Hepatocyte (in vitro differentiated cells): ENCODE results near the gene BLOC1S5. TPM values are rescaled to one million over a fixed set of nuclear protein-coding genes. Genes with fewer than 3 reads are reported as not detected.

Source experiments
- DNase-seq: peaks from one replicate; pipeline ENCODE4 v3.0.0-alpha.2; 2016; ENCODE audit warnings: low spot score
- H2AFZ ChIP-seq: fragments of 200-600 bp; sonication (generic); 2 replicates; pipeline ENCODE4 v1.6.0; 2016; ENCODE audit warnings: antibody characterized with exemption, mild to moderate bottlenecking
- H3K27ac ChIP-seq: fragments of 200-600 bp; sonication (generic); 2 replicates; pipeline ENCODE4 v1.5.1; 2016; ENCODE audit warnings: mild to moderate bottlenecking
- H3K27me3 ChIP-seq: fragments of 200-600 bp; sonication (generic); 2 replicates; pipeline ENCODE4 v1.6.1; 2016
- H3K36me3 ChIP-seq: fragments of 200-600 bp; sonication (generic); replicated peaks from 2 replicates; pipeline ENCODE4 v1.5.1; 2016; ENCODE audit warnings: low read depth; ENCODE audit not compliant: insufficient read depth
- H3K4me1 ChIP-seq: fragments of 200-600 bp; sonication (generic); 2 replicates; pipeline ENCODE4 v1.5.1; 2016; ENCODE audit warnings: mild to moderate bottlenecking, moderate library complexity; ENCODE audit not compliant: insufficient read depth
- H3K4me2 ChIP-seq: fragments of 200-600 bp; sonication (generic); 2 replicates; pipeline ENCODE4 v1.6.0; 2016
- H3K4me3 ChIP-seq: fragments of 200-600 bp; sonication (generic); 2 replicates; pipeline ENCODE4 v1.5.1; 2016; ENCODE audit warnings: mild to moderate bottlenecking
- H3K79me2 ChIP-seq: fragments of 200-600 bp; sonication (generic); 2 replicates; pipeline ENCODE4 v1.6.0; 2017; ENCODE audit warnings: mild to moderate bottlenecking
- H3K9me2 ChIP-seq: fragments of 200-600 bp; sonication (generic); replicated peaks from 2 replicates; pipeline ENCODE4 v1.6.0; 2017; ENCODE audit warnings: mild to moderate bottlenecking; ENCODE audit not compliant: insufficient read depth
- H3K9me3 ChIP-seq: fragments of 200-600 bp; sonication (generic); 2 replicates; pipeline ENCODE4 v1.5.1; 2016; ENCODE audit warnings: low read depth, mild to moderate bottlenecking
- H4K20me1 ChIP-seq: fragments of 200-600 bp; sonication (generic); 2 replicates; pipeline ENCODE4 v1.6.0; 2016; ENCODE audit warnings: mild to moderate bottlenecking; ENCODE audit not compliant: insufficient read depth, poor library complexity, severe bottlenecking
- CTCF ChIP-seq: fragments of 200-600 bp; sonication (generic); IDR thresholded peaks from 2 replicates; pipeline ENCODE4 v1.5.1; 2016; ENCODE audit warnings: antibody characterized with exemption, mild to moderate bottlenecking; ENCODE audit not compliant: poor library complexity
- EZH2 ChIP-seq: fragments of 200-600 bp; sonication (generic); IDR thresholded peaks from 2 replicates; pipeline ENCODE4 v1.6.1; 2016; ENCODE audit warnings: antibody characterized with exemption, mild to moderate bottlenecking, borderline replicate concordance
- EZH2phosphoT487 ChIP-seq: fragments of 200-600 bp; sonication (generic); IDR thresholded peaks from one replicate; pipeline ENCODE4 v1.6.1; 2018; ENCODE audit warnings: antibody characterized with exemption, mild to moderate bottlenecking, low read depth, moderate library complexity; ENCODE audit not compliant: unreplicated experiment, severe bottlenecking
- WGBS: methylation state at CpG from one replicate; pipeline ENCODE4 v1.1.6; 2016; ENCODE audit warnings: low lambda C conversion rate; ENCODE audit errors: missing lambda C conversion rate; 5-methylcytosine and 5-hydroxymethylcytosine counted together
- polyA plus RNA-seq: library from polyadenylated mRNA; unstranded; fragments of >200 nt; fragmentation: Nextera tagmentation; extraction: Ambion mirVana; gene quantifications from 2 replicates; pipeline ENCODE4 v1.2.1, GENCODE V29; 2016
- total RNA-seq: library from RNA; depleted of rRNA; stranded (reverse); fragments of >200 nt; gene quantifications from 2 replicates; pipeline ENCODE4 v1.2.3, GENCODE V29; 2014

Gene BLOC1S5
- total and polyA plus RNA-seq, 2 experiments from 2014 or later = 9.9 to 17.6 TPM

- Histone ChIP-seq H4K20me1 (no peaks in the 10 kb centered on the region), H3K4me2 (no peak overlapping the region), H3K4me3 (no peak overlapping the region), H3K9me3 (no peaks in the 10 kb centered on the region), H3K27ac (peak overlapping the region; percentile 68), H3K9me2 (no peaks in the 10 kb centered on the region), H2AFZ (no peak overlapping the region), H3K4me1 (peaks cover 13% of the 10 kb centered on the region), H3K36me3 (no peaks in the 10 kb centered on the region), H3K79me2 (peaks cover 2% of the 10 kb centered on the region), H3K27me3 (no peaks in the 10 kb centered on the region)
- WGBS = 82% methylated on average over 2 of the region's 2 CpGs
- TF ChIP-seq CTCF = no peak
- TF ChIP-seq EZH2phosphoT487 = no peak
- TF ChIP-seq EZH2 = no peak
- no peak for DNase-seq
Measured at GRCh38 chr6:8079126-8079525, 14.9 kb upstream of the BLOC1S5 start.

- WGBS = 100% methylated on average over 2 of the region's 2 CpGs
- Histone ChIP-seq H3K4me1 (peaks cover 10% of the 10 kb centered on the region), H3K9me2 (no peaks in the 10 kb centered on the region), H4K20me1 (no peaks in the 10 kb centered on the region), H3K27me3 (no peaks in the 10 kb centered on the region), H2AFZ (no peak overlapping the region), H3K36me3 (no peaks in the 10 kb centered on the region), H3K9me3 (no peaks in the 10 kb centered on the region), H3K27ac (no peak overlapping the region), H3K4me3 (no peak overlapping the region), H3K79me2 (peaks cover 2% of the 10 kb centered on the region), H3K4me2 (no peak overlapping the region)
- no peak for DNase-seq
- TF ChIP-seq EZH2phosphoT487 = no peak
- no peak for TF ChIP-seq EZH2
- TF ChIP-seq CTCF = no peak
Measured at GRCh38 chr6:8077991-8078390, 13.8 kb upstream of the BLOC1S5 start.

- H3K9me2 ChIP-seq = no peaks in the 10 kb centered on the region
- TF ChIP-seq EZH2phosphoT487 (no peak), CTCF (no peak), EZH2 (no peak)
- 96% methylated on average over 3 of the region's 3 CpGs for WGBS
Measured at GRCh38 chr6:8075704-8076103, 11.5 kb upstream of the BLOC1S5 start.

GRCh38 chr6:8075185-8075584 is 11.0 kb upstream of the BLOC1S5 start:
- TF ChIP-seq EZH2phosphoT487 = no peak
- TF ChIP-seq EZH2 = no peak
- Histone ChIP-seq H3K4me3 (no peak overlapping the region), H3K36me3 (no peaks in the 10 kb centered on the region), H2AFZ (no peak overlapping the region), H3K9me2 (no peaks in the 10 kb centered on the region), H3K4me1 (peaks cover 6% of the 10 kb centered on the region), H3K27ac (no peak overlapping the region), H3K4me2 (no peak overlapping the region), H4K20me1 (no peaks in the 10 kb centered on the region), H3K79me2 (no peaks in the 10 kb centered on the region), H3K27me3 (no peaks in the 10 kb centered on the region), H3K9me3 (no peaks in the 10 kb centered on the region)
- no peak for DNase-seq
- WGBS = 100% methylated on average over 4 of the region's 4 CpGs

More at GRCh38 chr6:8075704-8076103, 11.5 kb upstream of the BLOC1S5 start:
- no peaks in the 10 kb centered on the region for H4K20me1 ChIP-seq
- H3K4me3 ChIP-seq = no peak overlapping the region
- H3K9me3 ChIP-seq = no peaks in the 10 kb centered on the region
- H3K79me2 ChIP-seq = no peaks in the 10 kb centered on the region
- no peak overlapping the region for H3K27ac ChIP-seq
- H3K4me1 ChIP-seq = peaks cover 6% of the 10 kb centered on the region
- H3K36me3 ChIP-seq = no peaks in the 10 kb centered on the region
- no peak overlapping the region for H2AFZ ChIP-seq
- no peak overlapping the region for H3K4me2 ChIP-seq
- DNase-seq = no peak
- no peaks in the 10 kb centered on the region for H3K27me3 ChIP-seq
